Kasumi-1 (cell line): ENCODE measurements around the gene KLHDC10.
"Not testable (repeated sequence)": the region's sequence is repeated elsewhere in the genome, so short reads cannot be mapped to it uniquely, and the experiment has no call there.

Experiments used
- DNase-seq, 2 experiments: peaks; one replicate each; lab custom pipeline; 2025; lab: John Stamatoyannopoulos, UW

Gene KLHDC10

GRCh38 chr7:130156140-130156539 lies 85.8 kb downstream of the KLHDC10 start:
- no peak for DNase-seq

GRCh38 chr7:130157700-130158099 lies 87.4 kb downstream of the KLHDC10 start:
- DNase-seq = no peak

- DNase-seq = no peak
Observed at GRCh38 chr7:130160023-130160422, 89.7 kb downstream of the KLHDC10 start.

- no peak for DNase-seq
Observed at GRCh38 chr7:130160455-130160854, 90.1 kb downstream of the KLHDC10 start.

- no peak for DNase-seq
Observed at GRCh38 chr7:130162196-130162595, 91.9 kb downstream of the KLHDC10 start.

- no peak for DNase-seq
Observed at GRCh38 chr7:130174237-130174959, 104.1 kb downstream of the KLHDC10 start.

- DNase-seq = no peak
Observed at GRCh38 chr7:130178251-130178650, 107.9 kb downstream of the KLHDC10 start.

GRCh38 chr7:130179631-130180030 lies 109.3 kb downstream of the KLHDC10 start:
- DNase-seq = no peak

GRCh38 chr7:130180571-130181262 lies 110.4 kb downstream of the KLHDC10 start:
- DNase-seq = no peak

GRCh38 chr7:130181263-130181605 lies 110.9 kb downstream of the KLHDC10 start:
- no peak for DNase-seq

- no peak for DNase-seq
Observed at GRCh38 chr7:130182990-130183389, 112.7 kb downstream of the KLHDC10 start.

GRCh38 chr7:130184349-130184748 lies 114.0 kb downstream of the KLHDC10 start:
- not testable (repeated sequence) for DNase-seq
